HG03039 (cell line): ENCODE results near the gene C1orf167.

Source experiments
- ATAC-seq: cut with Tn5 transposase; IDR thresholded peaks from one replicate; pipeline ENCODE4 v1.9.1; 2021; ENCODE audit warnings: mild to moderate bottlenecking, moderate library complexity; ENCODE audit not compliant: unreplicated experiment

C1orf167 gene

GRCh38 chr1:11784256-11784992, 22.4 kb downstream of the C1orf167 start:
- no peak for ATAC-seq

- no peak for ATAC-seq
Measured at GRCh38 chr1:11784993-11785769, 23.2 kb downstream of the C1orf167 start.

DNA sequence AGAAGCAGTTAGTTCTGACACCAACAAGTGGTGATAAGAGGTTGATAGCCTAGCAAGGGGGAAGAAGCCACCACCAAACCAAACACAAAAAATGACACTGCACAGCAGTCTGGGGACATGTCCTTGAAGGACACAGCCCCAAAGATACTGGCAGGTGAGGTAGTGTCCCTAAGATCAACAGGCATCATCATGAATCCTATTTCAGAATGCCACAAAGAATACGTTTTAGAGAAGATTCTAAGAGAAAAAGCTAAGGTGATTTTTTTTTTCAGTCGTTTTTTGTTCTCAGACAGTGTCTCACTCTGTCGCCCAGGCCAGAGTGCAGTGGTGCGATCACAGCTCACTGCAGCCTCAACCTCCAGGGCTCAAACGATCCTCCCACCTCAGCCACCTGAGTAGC, 24.2 kb downstream of the C1orf167 start:
- no peak for ATAC-seq

GRCh38 chr1:11787251-11787803, 25.3 kb downstream of the C1orf167 start:
- ATAC-seq: no peak

DNA sequence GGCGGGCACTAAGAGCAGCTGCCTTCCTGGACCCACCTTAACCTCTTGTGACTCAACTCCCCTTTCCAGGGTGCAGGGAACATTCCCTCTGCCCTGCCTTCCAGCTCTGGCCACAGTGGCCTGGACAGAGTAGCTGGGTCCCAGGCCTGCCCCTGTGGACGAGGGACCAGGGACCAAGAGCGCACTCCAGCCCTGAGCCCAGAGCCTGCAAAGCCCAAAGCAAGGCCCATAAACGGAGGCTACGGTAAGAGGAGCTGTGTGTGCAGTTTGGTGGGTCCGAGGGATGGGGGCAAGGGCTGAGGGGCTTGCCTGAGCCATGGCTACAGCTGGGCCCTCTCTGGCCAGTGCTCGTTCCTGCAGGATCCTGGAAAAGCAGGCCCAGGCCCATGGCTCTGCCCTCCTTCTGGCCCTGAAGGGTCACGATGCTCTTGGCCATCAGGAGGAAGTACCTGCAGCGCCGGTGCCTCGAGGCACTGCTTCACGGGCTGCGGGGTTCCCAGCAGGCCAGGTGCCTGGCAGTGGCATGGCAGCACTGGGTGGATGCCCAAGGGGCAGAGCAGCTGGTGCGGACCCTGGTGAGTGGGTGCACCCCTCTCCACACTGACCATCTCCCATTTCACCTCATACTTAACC, 25.9 kb downstream of the C1orf167 start:
- ATAC-seq: no peak

DNA sequence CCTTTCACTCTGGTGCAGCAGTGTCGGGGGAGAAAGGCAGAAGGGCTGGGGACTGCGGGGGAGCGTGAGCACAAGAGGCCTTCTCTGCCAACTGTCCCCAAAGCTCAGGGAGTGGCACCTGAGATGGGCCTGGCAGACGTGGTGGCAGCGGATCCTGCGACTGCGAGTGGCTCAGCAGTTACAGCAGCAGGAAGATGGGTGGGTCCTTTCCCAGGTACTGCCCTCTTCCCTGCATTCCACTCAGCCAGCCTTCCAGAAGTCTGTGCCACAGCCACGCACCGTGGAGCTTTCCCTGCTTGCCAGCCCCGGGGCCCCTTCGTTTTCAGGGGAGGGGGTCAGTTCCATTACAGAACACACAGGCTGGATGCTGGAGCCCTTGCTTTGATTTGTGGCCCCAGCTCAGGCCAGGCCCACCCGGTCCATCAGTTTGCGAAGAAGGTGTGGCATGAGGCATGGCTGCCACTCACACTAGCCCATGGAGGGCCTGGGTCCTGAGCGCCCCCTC, 26.6 kb downstream of the C1orf167 start:
- no peak for ATAC-seq

DNA sequence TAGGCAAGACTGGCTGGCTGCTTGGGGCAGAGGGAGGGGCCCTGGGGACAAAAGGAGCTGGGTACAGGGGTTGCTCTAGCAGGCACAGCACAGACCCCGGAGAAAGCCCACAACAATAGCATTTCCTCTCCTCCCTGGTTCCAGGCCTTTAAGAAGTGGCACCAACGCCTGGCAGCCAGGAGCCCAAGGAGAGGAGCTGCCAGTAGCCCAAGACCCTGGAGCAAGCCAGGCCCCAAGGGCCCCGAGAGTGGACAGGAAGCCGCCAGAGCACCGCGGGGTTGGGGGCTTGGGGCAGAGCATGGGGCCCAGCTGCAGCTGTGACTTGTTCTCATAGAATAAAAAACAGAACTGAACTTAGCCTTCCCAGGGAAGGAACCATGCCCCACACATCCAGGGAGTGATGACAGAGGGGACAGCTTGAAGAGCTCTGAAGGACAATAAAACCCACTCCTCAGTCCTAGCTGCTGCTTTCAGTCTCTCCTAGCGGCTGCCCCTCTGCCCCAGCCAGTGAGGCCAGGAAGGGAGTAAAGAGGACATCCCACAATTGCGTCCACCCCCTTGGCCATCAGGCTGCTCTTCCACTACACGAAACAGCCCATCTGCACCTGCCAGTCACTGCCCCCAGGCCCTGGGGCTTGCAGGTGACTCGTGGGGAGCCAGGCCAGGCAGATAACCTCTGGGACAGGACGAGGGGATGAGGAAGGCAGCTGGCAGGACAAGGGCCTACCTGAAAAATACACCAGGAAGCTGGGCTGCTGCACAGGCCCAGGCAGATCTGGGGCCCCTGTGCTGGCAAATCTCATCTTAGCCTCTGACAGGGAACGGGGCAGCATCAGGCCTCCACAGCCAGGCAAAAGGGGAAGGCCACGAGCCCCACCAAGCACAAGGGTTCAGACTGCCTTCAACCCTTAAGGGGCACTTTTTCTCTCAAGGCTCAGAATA, 27.4 kb downstream of the C1orf167 start:
- no peak for ATAC-seq

DNA sequence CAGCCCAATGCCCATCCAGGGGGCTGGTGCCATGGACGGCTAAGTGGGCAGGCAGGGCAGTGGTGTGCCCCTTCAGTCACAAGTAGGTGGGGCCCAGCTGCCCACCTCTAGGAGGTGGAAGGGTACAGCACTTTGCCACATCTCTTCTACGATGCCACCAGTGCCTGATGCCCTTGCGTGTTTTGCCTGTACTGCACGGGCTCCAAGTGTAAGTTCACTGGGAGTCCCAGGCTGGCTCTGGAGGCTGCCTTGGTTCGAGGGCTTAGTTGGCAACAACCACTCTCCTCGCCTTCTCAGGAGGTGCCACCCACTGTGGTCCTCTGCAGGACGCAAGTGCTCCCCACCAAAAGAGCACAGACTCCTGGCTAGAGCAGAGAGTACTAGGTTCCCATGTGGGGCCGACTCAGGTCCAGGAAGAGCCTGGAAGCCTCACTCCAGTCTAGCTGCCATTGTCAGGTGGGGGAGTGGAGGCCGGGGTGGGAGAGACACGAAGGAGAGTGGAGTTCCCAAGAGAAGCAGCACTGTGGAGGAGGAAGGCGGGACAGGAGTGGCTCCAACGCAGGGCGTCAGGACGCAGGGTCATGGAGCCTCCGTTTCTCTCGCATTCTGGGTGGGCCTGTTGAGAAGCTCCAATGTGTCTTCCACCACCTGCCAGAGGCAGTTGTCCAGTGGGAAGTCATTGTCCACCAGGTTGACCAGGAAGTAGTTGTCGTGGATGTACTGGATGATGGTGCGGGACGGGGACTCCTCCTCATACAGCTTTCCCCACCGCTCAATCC, 28.3 kb downstream of the C1orf167 start:
- no peak for ATAC-seq

GRCh38 chr1:11790880-11791715, 29.1 kb downstream of the C1orf167 start:
- ATAC-seq: no peak

- no peak for ATAC-seq
Measured at GRCh38 chr1:11792106-11792505, 30.1 kb downstream of the C1orf167 start.

DNA sequence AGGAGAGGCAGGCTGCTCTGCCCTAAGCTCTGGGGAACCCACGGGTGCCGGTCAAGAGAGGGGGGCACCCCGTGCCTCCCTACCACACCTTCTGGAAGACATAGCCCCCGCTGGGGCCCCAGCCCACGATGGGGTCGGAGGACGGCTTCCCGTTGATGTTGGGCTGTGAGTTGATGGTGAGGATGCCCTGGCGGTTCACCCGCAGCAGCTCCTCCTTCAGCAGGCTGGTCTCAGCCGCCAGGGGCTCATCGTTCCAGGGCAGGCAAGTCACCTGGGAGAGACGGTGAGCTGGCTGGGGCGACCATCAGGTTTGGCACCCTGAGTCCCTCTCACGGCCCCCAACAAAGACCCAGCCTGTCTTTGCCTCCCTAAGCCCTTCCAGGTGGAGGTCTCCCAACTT, 31.8 kb downstream of the C1orf167 start:
- no peak for ATAC-seq

GRCh38 chr1:11794446-11795237, 32.6 kb downstream of the C1orf167 start:
- ATAC-seq: no peak

GRCh38 chr1:11795238-11795890, 33.4 kb downstream of the C1orf167 start:
- ATAC-seq: no peak

DNA sequence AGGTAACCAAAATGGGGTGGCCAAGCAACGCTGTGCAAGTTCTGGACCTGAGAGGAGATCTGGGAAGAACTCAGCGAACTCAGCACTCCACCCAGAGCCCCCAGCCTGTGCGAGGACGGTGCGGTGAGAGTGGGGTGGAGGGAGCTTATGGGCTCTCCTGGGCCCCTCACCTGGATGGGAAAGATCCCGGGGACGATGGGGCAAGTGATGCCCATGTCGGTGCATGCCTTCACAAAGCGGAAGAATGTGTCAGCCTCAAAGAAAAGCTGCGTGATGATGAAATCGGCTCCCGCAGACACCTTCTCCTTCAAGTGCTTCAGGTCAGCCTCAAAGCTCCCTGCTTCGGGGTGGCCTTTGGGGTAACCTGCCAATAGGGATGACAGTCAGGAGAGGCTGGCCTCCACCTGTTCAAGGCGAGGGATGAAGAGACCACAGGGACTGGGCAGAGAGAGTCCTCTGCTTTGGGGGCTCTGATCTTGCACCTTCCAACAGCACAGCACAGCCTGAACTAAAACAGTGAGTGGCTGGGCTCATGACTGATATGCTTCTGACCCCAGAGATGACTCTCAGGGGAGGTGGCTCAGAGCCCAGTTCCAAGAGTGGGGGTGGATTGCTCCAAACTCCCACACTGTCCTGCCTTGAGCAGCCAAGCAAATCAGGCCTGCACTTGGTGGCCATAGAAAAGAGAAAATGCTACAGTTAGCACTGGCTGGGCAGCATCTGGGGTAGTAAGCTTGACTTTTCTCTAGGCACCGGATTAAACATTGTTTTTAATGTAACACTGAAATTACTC, 34.2 kb downstream of the C1orf167 start:
- ATAC-seq: no peak

- no peak for ATAC-seq
Measured at GRCh38 chr1:11797525-11798216, 35.7 kb downstream of the C1orf167 start.

GRCh38 chr1:11799099-11799498, 37.1 kb downstream of the C1orf167 start:
- no peak for ATAC-seq
